ENCODE measurements around the gene LMO3. TPM values are rescaled to one million over a fixed set of nuclear protein-coding genes. Genes with fewer than 3 reads are reported as not detected.

The LMO3 gene
- total RNA-seq, 4 donors from 2014 or later = 12.4 to 26.6 (median 21.6) TPM

DNA sequence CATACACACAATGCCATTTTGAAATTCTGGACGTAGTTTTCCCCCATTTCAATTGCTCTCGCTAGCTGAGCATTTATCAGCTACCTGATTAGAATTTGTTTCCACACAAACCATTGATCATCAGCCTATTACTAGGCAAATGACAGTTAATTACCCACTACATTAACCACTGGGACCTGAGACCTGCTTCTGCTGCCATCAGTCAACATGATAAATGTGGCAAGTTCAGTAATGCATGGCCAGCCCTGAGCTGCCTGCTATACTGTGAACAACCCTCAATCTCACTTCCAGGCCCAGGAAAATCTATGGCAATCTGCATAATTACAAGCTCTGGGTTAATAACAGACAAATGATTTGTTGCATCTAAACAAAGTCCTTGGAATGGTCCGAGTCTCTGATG is 43.5 kb downstream of the LMO3 start:
- peaks cover 0 to 5% (median 0%) of the 10 kb centered on the region in 4 donors for H3K4me1 ChIP-seq
- TF ChIP-seq POLR2A (IDR thresholded peaks at IDR 0.05) = no peak
- TF ChIP-seq, protein P1, sequence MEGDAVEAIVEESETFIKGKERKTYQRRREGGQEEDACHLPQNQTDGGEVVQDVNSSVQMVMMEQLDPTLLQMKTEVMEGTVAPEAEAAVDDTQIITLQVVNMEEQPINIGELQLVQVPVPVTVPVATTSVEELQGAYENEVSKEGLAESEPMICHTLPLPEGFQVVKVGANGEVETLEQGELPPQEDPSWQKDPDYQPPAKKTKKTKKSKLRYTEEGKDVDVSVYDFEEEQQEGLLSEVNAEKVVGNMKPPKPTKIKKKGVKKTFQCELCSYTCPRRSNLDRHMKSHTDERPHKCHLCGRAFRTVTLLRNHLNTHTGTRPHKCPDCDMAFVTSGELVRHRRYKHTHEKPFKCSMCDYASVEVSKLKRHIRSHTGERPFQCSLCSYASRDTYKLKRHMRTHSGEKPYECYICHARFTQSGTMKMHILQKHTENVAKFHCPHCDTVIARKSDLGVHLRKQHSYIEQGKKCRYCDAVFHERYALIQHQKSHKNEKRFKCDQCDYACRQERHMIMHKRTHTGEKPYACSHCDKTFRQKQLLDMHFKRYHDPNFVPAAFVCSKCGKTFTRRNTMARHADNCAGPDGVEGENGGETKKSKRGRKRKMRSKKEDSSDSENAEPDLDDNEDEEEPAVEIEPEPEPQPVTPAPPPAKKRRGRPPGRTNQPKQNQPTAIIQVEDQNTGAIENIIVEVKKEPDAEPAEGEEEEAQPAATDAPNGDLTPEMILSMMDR (IDR thresholded peaks at IDR 0.05) = no peak
- no peak for TF ChIP-seq EP300 (IDR thresholded peaks at IDR 0.05)
- no peak overlapping the region for H3K27ac ChIP-seq
- WGBS, 2 donors = 86 to 92% methylated on average over 3 of the region's 3 CpGs
- H3K9me3 ChIP-seq = no peaks in the 10 kb centered on the region
- H3K36me3 ChIP-seq = no peaks in the 10 kb centered on the region
- no peak for DNase-seq (ENCODE audit: low spot score in 2 of 2)
- H3K27me3 ChIP-seq = no peaks in the 10 kb centered on the region
- H3K4me3 ChIP-seq = no peak overlapping the region

DNA sequence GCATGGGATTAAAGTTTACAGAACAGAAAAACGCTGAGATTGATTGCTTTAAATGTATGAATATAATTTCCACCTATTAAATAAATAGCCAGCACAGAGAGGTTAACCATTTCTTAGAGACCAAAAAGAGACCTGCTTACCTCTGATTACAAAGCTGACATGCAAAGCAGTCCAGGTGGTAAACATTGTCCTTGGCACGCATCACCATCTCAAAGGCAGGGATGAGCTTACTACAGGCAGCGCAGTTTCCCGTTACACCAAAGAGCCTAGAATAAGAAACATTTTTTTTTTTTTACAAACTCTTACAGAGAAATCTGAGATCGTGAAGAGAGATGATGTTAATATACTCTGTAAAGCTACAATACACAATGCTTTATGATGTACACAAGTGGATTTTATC is 45.7 kb downstream of the LMO3 start:
- H3K27ac ChIP-seq = no peak overlapping the region
- no peak for DNase-seq (ENCODE audit: low spot score in 2 of 2)
- no peaks in the 10 kb centered on the region for H3K36me3 ChIP-seq
- H3K9me3 ChIP-seq = no peaks in the 10 kb centered on the region
- H3K27me3 ChIP-seq = no peaks in the 10 kb centered on the region
- no peak overlapping the region for H3K4me3 ChIP-seq
- TF ChIP-seq POLR2A (IDR thresholded peaks at IDR 0.05) (no peak), EP300 (IDR thresholded peaks at IDR 0.05) (no peak)
- TF ChIP-seq, protein P1 (IDR thresholded peaks at IDR 0.05) = no peak
- 71 to 75% methylated on average over 5 of the region's 5 CpGs for WGBS, 2 donors
- H3K4me1 ChIP-seq = peaks cover 0 to 5% (median 0%) of the 10 kb centered on the region in 4 donors

DNA sequence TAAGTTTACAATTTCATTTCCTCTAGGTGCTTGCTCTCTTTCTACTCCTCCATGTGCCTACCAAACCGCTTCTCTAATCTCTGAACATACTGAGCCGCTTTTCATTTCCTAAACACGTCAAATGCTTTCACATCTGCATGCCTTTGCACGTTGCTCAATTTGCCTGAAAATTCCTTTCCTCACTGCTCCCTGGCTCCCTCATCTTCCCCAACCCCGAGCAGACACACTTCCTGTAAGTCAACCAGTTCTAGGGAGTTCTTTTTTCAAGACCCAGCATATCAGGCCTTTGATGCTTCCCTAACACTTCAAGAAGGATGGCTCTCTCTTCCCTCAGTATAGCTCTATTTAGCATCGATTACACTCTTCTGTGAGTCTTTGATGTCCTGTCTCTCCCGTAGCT is 50.3 kb downstream of the LMO3 start:
- Histone ChIP-seq H3K4me1 (no peaks in the 10 kb centered on the region), H3K27me3 (no peaks in the 10 kb centered on the region), H3K36me3 (no peaks in the 10 kb centered on the region), H3K4me3 (no peak overlapping the region), H3K27ac (no peak overlapping the region), H3K9me3 (no peaks in the 10 kb centered on the region)
- 40 to 49% methylated on average over 7 of the region's 7 CpGs for WGBS, 2 donors
- DNase-seq (ENCODE audit: low spot score in 2 of 2) = no peak
- TF ChIP-seq, protein P1 (IDR thresholded peaks at IDR 0.05) = no peak
- TF ChIP-seq POLR2A (IDR thresholded peaks at IDR 0.05) (no peak), EP300 (IDR thresholded peaks at IDR 0.05) (no peak)

DNA sequence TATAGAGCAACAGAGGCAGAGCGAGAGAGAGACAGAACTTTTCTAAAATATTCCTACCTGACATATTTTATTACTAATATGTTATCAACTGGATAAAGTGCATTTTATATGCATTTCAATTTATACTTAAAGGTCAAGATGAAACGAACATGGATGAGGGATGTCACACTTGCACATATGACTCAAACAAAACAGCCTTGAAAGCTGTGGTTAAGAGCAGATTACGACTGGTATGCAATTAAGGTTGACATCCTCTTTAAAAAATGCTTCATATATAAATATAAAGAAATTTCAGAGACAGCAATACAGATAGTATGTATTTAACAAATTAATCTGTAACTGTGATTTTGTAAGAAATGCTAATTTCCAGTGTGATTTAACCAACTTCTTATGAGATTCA is 52.5 kb downstream of the LMO3 start:
- TF ChIP-seq EP300 (IDR thresholded peaks at IDR 0.05) (no peak), POLR2A (IDR thresholded peaks at IDR 0.05) (no peak)
- TF ChIP-seq, protein P1 (IDR thresholded peaks at IDR 0.05) = no peak
- Histone ChIP-seq H3K4me3 (no peak overlapping the region), H3K36me3 (no peaks in the 10 kb centered on the region), H3K27ac (no peak overlapping the region), H3K9me3 (no peaks in the 10 kb centered on the region), H3K4me1 (no peaks in the 10 kb centered on the region), H3K27me3 (no peaks in the 10 kb centered on the region)
- no peak for DNase-seq (ENCODE audit: low spot score in 2 of 2)
- WGBS, 2 donors = 75 to 81% methylated on average over 3 of the region's 3 CpGs

DNA sequence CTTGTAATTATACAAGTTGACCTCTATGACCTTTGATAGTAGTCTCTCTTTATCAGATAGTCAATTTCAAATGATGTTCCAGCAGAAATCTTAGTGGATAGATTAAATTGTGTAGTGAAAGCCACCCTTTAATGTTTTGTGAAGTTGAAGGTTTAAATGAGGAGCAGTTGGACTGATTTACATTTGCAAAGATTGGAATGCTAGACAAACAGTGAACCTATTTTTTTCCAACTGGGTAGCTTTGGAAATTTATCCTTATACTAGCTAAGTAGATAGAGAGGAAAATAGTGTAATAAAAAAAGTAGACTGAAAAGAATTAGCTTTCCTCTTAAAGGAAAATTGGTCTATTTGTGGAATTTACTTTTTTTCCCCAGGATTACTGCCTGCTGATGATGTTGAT is 53.7 kb downstream of the LMO3 start:
- no peaks in the 10 kb centered on the region for H3K4me1 ChIP-seq
- H3K4me3 ChIP-seq = no peak overlapping the region
- no peak for TF ChIP-seq EP300 (IDR thresholded peaks at IDR 0.05)
- no peak for TF ChIP-seq POLR2A (IDR thresholded peaks at IDR 0.05)
- TF ChIP-seq, protein P1 (IDR thresholded peaks at IDR 0.05) = no peak
- no peaks in the 10 kb centered on the region for H3K9me3 ChIP-seq
- no peak overlapping the region for H3K27ac ChIP-seq
- H3K27me3 ChIP-seq = no peaks in the 10 kb centered on the region
- no peak for DNase-seq (ENCODE audit: low spot score in 2 of 2)
- H3K36me3 ChIP-seq = no peaks in the 10 kb centered on the region

Data from tibial nerve (tissue), 4 donors.